H4 (cell line): ENCODE data around the gene TBC1D22A. TPM values are rescaled to one million over a fixed set of nuclear protein-coding genes. Genes with fewer than 3 reads are reported as not detected.
"Not testable (repeated sequence)": the region's sequence is repeated elsewhere in the genome, so short reads cannot be mapped to it uniquely, and the experiment has no call there.

Experiments
- DNase-seq: peaks from one replicate; pipeline ENCODE4 v3.0.0-alpha.2; 2015; ENCODE audit warnings: low spot score
- total RNA-seq: library from RNA; depleted of rRNA; stranded (reverse); fragments of >200 nt; shearing (Covaris generic); gene quantifications from 2 replicates; pipeline ENCODE4 v1.2.3, GENCODE V29; 2014

The TBC1D22A gene
- total RNA-seq, 1 experiment from 2014 or later = 8.6 TPM

DNA sequence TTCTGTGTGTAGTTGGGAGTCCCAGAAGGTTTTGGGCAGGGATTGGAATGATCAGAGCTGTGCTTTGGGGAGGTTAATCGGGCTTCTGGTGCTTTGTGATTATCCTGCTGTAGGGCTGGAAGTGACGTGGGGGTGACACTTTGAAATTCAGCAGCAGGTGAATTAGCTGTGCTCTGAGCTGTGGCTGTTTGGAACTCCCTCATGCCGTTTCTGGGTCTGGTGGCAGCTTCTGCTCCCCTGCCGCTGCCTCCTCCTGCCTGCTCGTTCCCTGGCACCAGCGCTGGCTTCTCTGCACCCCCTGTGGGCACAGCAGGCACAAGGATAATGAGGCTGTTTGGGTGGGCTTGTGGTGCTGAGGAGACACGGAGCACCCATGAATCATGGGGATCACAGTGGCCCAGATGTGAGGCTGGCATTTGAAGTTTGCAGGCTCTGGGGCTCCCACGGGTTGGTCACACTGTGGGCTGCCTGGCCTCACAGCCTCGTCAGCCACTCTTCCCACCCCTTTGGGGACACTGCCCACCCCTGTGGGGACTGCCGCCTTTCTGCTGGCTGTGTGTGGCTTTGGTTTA is 49.7 kb downstream of the TBC1D22A start:
- DNase-seq = no peak

DNA sequence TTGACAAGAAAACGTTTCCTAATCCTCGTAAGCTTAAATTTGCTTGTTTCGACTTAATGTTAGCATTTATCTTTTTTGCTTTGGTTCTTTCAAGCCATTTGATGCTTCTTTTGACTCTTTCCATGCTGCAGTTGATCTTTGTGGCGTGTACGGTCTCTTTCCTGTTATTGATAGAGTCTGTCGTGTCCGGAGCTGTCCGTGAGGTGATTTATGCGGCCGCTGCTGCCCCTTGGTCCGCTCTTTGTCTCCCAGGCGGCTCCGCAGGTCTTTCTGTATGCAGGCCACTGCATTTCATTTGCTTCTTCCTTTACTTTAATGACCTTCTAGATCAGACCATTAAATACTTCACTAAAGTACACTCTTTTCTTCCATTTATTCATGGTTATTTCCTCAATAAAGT is 50.3 kb downstream of the TBC1D22A start:
- DNase-seq = no peak

DNA sequence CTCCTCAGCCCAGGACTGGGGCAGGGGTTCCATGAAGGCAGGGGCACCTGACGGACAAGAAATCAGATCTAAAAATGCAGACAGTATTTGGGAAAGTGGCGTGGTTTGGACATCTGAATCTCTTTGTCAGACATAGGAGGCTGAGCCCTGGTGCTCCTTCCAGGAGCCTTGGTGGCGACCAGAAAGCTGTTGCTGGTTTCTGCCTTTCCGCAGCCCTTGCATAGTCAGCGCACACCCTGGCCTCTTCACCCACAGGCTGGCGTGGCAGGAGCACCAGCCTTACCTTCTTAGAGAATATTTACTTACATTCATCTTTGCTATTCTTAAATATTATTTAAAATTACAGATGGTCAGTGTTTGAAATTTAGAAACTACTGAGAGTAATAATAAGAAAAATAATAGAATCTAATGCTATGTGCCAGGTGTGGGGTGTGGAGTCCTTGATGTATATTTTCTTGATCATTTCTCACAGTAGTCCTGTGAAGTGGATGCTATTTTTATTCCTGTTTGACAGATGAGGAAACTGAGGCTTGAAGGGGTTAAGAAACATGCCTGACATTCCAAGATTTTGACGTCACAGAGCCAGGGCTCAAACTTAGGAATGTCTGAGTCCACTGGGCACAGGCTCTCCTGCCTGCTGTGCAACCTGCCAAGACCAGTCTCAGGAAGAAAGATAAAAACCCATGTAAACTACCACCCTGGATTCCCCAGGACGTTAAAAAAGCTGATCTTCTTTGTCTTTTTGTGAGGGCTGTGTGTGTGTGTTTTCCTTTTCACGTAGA is 51.6 kb downstream of the TBC1D22A start:
- DNase-seq = no peak

DNA sequence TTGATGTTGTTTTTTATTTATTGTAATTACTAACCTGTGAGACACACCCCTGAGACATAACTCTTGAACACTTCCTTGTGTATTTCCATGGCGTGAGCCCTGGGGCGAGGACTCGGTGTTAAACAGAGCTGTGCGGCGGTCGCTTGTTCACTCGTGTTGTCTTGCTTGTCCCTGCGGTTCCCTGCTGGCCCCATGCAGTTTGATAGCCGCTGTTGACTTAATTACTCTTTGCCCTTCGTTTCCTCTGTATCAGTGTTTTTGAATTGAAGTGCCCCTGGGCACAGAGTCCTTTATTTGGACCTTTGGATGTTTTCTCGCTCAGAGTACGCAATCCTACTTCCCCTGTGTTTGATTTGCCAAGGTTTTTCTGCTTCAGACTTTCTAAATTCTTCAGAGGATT is 52.7 kb downstream of the TBC1D22A start:
- no peak for DNase-seq

GRCh38 chr22:46815559-46815895 is 53.1 kb downstream of the TBC1D22A start:
- DNase-seq = no peak

- peak; percentile 57 for DNase-seq
These were observed 53.7 kb downstream of the TBC1D22A start for GRCh38 chr22:46815896-46816731.

GRCh38 chr22:46817390-46817789 is 54.9 kb downstream of the TBC1D22A start:
- DNase-seq = not testable (repeated sequence)

GRCh38 chr22:46823248-46823647 is 60.8 kb downstream of the TBC1D22A start:
- DNase-seq = no peak

- DNase-seq = no peak
These were observed 61.2 kb downstream of the TBC1D22A start for GRCh38 chr22:46823654-46824053.

DNA sequence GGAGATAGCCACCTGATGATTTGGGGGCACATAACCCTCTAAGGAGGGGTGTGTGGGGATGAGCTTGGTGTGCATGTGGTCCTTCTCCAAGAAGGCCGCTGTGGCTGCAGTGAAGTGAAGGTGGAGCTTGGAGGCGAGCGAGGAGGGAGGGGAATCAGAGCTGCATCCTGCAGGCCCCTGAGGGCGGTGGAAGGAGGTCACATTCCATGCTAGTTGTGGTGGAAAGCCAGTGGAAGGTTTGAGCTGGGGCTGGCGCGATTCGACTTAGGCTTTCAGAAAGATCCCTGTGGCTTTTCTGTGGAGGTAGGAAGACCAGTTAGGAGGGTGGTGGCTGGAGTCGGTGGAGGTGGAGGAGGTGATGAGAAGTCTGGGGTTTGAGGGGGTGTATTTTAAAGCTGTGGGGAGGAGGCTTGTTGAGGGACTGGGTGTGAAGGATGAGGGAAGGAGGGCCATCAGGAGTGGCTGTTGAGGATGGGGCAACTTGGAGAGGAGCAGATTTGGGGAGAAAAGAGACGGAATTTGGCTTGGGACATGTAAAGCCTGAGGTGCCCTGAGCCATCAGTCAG is 62.0 kb downstream of the TBC1D22A start:
- DNase-seq = no peak

GRCh38 chr22:46824980-46825544 is 62.6 kb downstream of the TBC1D22A start:
- DNase-seq = no peak

DNA sequence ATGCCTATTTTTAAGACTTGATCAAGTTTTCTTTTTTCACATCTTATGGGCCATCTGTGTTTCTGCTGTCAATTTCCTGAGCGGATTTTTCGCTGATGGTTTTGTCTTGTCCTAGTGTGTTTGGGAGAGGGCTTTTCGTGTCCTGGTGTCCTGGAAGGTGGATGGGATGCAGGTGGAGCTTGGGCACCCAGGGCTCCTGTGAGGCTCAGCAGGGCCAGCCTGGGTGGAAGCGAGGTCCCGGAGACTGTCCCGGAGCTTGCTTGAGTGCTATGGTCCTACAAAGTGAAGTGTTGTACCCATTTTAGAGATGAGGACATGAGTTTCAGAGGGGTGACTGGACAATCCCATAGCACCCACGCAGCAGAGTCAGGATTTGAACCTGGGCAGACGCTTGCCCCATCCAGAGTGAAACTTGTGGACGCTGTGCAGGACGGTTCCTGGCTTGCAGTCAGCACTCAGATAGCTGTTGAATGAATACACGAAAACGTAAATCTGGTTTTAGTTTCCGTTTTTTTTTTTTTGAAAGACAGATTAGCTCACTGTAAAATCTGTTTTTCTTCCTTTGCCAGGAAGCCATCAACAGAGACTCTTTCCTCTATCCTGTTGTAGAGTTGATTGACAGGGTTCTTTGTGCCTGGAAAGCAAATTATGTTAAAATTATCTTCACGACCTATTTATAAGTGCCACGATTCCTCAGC is 64.1 kb downstream of the TBC1D22A start:
- no peak for DNase-seq

DNA sequence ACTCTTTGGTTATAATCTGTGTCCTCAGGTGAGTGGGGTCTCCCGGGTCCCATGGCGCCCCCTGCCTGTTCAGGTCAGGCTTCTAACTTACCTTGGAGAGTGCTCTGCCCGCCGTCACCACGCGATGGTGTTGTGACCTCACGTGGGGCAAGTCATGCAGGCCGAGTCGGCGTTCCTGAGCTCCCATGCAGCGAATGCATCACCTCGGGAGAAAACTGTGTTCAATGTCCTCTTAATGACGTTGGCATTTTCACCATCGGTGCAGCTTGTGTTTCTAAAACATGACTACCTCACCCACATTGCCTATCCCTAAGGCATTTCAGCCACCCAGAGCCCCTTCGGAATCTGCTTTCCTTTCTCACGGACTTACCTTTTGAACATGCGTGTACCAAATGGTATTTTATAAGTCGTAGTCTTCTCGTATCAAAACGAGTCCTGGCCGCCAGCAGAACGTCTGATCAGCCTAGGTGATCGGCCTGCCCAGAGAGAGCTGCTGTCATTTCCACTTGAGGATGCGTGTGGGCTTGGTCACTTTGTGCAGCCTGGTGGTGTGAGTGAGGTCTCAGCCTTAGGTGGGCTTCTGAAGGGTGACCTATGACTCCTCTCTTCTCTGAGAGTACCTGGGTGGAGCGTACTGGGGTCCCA is 64.8 kb downstream of the TBC1D22A start:
- no peak for DNase-seq

- DNase-seq = no peak
These were observed 65.3 kb downstream of the TBC1D22A start for GRCh38 chr22:46827781-46828180.

DNA sequence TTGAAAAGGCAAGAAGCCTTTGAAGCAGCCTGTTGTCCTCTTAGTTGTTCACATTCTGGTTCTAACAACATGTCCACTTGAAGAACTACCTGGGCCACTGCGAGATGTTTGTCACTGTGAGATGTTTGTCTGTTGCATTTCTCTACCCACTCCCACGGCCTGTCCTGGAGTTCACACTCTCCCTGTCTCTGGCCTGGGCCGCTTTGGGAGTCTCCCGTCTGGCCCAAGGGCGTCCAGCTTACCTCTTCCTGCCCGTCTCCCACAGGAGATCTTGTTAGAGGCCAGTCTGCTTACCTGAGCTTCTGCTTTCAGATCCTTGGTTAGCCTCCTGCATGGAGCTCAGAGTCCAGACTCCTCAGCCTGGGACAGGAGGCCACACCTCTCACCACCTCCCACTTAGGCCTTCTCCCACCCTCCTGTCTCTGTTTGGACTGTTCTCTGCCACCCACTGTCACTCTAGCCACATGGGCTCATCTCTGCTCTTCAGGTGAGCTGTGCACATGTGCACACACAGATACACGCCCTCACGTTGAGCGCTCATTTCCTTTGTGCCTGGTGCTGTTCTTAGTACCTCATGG is 66.0 kb downstream of the TBC1D22A start:
- DNase-seq = no peak

GRCh38 chr22:46829117-46829891 is 66.9 kb downstream of the TBC1D22A start:
- peak; percentile 83 for DNase-seq

DNA sequence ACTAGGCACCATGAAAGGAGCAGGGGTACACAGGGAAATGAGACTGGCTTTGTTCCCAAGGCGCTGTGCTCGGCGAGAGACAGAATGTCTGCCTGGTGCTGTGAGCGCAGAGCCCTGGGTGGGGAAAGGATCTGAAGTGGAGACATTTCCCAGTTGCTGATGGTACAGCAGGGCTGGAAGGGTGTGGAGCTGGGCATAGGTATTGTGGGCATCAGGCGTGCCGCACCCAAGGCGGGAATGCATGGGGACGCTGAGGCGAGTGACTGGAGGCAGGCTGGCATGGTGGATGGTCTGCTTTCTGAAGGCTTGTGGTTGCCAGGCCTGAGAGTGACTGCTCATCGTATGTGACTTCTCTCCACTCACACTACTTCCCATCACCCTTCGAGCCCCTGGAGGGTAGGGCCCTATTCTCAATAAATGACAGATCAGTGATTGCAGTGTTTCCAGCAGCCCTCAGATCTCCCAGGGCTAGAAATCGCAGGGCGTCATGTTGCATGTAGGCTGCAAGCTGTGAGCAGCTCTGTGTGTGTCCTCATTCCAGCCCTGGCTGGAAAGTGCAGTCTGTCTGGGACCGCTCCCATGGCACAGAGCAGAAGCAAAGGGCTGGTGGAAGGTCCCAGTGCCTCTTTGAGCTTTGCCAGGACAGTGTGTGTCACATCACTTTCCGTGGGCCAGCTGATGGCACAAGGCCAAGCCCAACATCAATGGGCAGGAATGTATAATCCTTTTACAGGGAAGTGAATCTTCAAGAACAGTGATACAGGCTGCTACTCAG is 67.7 kb downstream of the TBC1D22A start:
- DNase-seq = no peak

DNA sequence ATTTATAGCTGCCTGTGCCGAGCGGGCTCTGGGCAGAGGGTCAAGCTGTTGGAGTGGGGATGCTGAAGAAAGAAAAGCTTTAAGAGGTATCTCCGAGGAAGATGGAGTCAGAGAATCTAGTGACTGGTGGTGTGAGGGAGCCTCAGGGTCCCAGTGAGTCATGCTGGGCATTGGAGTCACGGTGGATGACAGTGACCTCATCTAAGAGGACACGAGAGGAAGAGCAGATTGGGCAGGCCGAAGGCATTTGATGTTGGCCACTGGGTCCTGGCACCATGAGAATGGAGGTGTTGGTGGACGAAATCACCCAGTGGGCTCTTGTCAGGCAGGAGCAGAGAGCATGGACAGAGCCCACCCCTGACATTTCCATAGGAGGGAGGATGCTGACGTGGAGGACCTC is 68.4 kb downstream of the TBC1D22A start:
- no peak for DNase-seq

GRCh38 chr22:46833228-46833627 is 70.8 kb downstream of the TBC1D22A start:
- no peak for DNase-seq
